DOHH2 (cell line): Measurements from ENCODE around the gene HRC.

Experiments
- H3F3A ChIP-seq: fragments of 200-600 bp; sonication (generic), shearing (Covaris generic); 2 replicates; pipeline ENCODE4 v1.6.0; 2016; ENCODE audit warnings: antibody characterized with exemption, mild to moderate bottlenecking; ENCODE audit not compliant: control insufficient read depth, insufficient read depth
- H3K27ac ChIP-seq: fragments of 200-600 bp; sonication (generic); 2 replicates; pipeline ENCODE4 v1.5.1; 2014; ENCODE audit warnings: low read depth, mild to moderate bottlenecking, low read length, moderate library complexity
- H3K27me3 ChIP-seq: fragments of 200-600 bp; sonication (generic); 2 replicates; pipeline ENCODE4 v1.6.1; 2014; ENCODE audit warnings: mild to moderate bottlenecking, low read length, mixed read lengths; ENCODE audit not compliant: control insufficient read depth
- H3K36me3 ChIP-seq: fragments of 200-600 bp; sonication (generic); 2 replicates; pipeline ENCODE4 v1.6.1; 2014; ENCODE audit warnings: mild to moderate bottlenecking, low read length, moderate library complexity, mixed read lengths; ENCODE audit not compliant: control insufficient read depth
- H3K4me1 ChIP-seq: fragments of 200-600 bp; sonication (generic); 2 replicates; pipeline ENCODE4 v1.6.1; 2014; ENCODE audit warnings: mild to moderate bottlenecking, low read length, mixed read lengths; ENCODE audit not compliant: control insufficient read depth
- H3K4me2 ChIP-seq: fragments of 200-600 bp; sonication (generic); 2 replicates; pipeline ENCODE4 v1.6.0; 2014; ENCODE audit warnings: mild to moderate bottlenecking, low read length, moderate library complexity
- H3K4me3 ChIP-seq: fragments of 200-600 bp; sonication (generic); 2 replicates; pipeline ENCODE4 v1.5.1; 2014; ENCODE audit warnings: mild to moderate bottlenecking, low read length, mixed read lengths
- H3K79me2 ChIP-seq: fragments of 200-600 bp; sonication (generic); 2 replicates; pipeline ENCODE4 v1.6.1; 2014; ENCODE audit warnings: mild to moderate bottlenecking, low read length, mixed read lengths; ENCODE audit not compliant: control insufficient read depth
- H3K9me2 ChIP-seq: fragments of 200-600 bp; sonication (generic); replicated peaks from 2 replicates; pipeline ENCODE4 v1.6.1; 2014; ENCODE audit warnings: mild to moderate bottlenecking, low read length, mixed read lengths; ENCODE audit not compliant: control insufficient read depth
- H3K9me3 ChIP-seq: fragments of 200-600 bp; sonication (generic); 2 replicates; pipeline ENCODE4 v1.6.1; 2014; ENCODE audit warnings: antibody characterized with exemption, low read length, mixed read lengths; ENCODE audit not compliant: control insufficient read depth, insufficient read depth
- H4K20me1 ChIP-seq: fragments of 200-600 bp; sonication (generic); 2 replicates; pipeline ENCODE4 v1.6.0; 2014; ENCODE audit warnings: low read depth, mild to moderate bottlenecking, antibody characterized with exemption, low read length, moderate library complexity; ENCODE audit not compliant: control insufficient read depth, insufficient read depth
- CTCF ChIP-seq: fragments of 200-600 bp; sonication (generic); IDR thresholded peaks from one replicate; pipeline ENCODE4 v1.5.1; 2014; ENCODE audit warnings: antibody characterized with exemption, mild to moderate bottlenecking, low read depth, low read length; ENCODE audit not compliant: poor library complexity, severe bottlenecking
- EZH2phosphoT487 ChIP-seq: fragments of 200-600 bp; sonication (generic); IDR thresholded peaks from 2 replicates; pipeline ENCODE4 v1.6.1; 2017; ENCODE audit warnings: borderline replicate concordance, mild to moderate bottlenecking, antibody characterized with exemption, low read length, moderate library complexity, mixed read lengths

HRC gene

GRCh38 chr19:49157445-49158224 is 2.4 kb upstream of the HRC start, which contains the start of gene TRPM4:
Gene TRPM4 (plus strand): TSS chr19:49157792. CDS start chr19:49157867, 75 bp downstream.
- no peaks in the 10 kb centered on the region for H3K4me1 ChIP-seq
- no peaks in the 10 kb centered on the region for H3K9me3 ChIP-seq
- H4K20me1 ChIP-seq: no peaks in the 10 kb centered on the region
- H3K4me3 ChIP-seq: no peak within 1 kb of the TSS
- no peaks in the 10 kb centered on the region for H3K9me2 ChIP-seq
- H3K27me3 ChIP-seq: peaks cover 9% of the 10 kb centered on the region
- TF ChIP-seq CTCF (no peak), EZH2phosphoT487 (no peak)
- no peaks in the 10 kb centered on the region for H3F3A ChIP-seq
- no peaks in the 10 kb centered on the region for H3K79me2 ChIP-seq
- H3K4me2 ChIP-seq: no peak within 1 kb of the TSS
- H3K27ac ChIP-seq: no peak within 1 kb of the TSS
- no peaks in the 10 kb centered on the region for H3K36me3 ChIP-seq

- H3F3A ChIP-seq: peaks cover 9% of the 10 kb centered on the region
- H4K20me1 ChIP-seq: no peaks in the 10 kb centered on the region
- H3K36me3 ChIP-seq: no peaks in the 10 kb centered on the region
- no peak overlapping the region for H3K4me3 ChIP-seq
- H3K27ac ChIP-seq: no peak overlapping the region
- H3K79me2 ChIP-seq: no peaks in the 10 kb centered on the region
- no peak overlapping the region for H3K4me2 ChIP-seq
- no peak for TF ChIP-seq EZH2phosphoT487
- TF ChIP-seq CTCF: no peak
- peaks cover 9% of the 10 kb centered on the region for H3K27me3 ChIP-seq
- no peaks in the 10 kb centered on the region for H3K9me2 ChIP-seq
- peaks cover 11% of the 10 kb centered on the region for H3K4me1 ChIP-seq
- H3K9me3 ChIP-seq: no peaks in the 10 kb centered on the region
Measured at GRCh38 chr19:49155820-49156346, 687 bp upstream of the HRC start.

DNA sequence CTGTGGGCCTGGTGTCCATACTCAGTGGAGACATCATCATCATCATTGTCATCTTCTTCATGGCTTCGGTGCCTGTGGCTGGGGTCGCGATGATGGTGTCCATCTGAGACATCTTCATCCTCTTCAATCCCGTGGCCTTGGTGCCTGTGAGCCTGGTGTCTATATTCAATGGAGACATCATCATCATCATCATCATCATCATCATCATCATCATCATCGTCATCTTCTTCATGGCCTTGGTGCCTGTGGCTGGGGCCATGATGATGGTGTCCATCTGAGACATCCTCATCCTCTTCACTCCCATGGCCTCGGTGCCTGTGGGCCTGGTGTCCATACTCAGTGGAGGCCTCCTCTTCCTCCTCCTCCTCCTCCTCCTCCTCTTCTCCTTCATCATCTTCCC is 917 bp downstream of the HRC start:
- Histone ChIP-seq H3K79me2 (no peaks in the 10 kb centered on the region), H4K20me1 (no peaks in the 10 kb centered on the region), H3K36me3 (no peaks in the 10 kb centered on the region), H3K4me2 (no peak overlapping the region), H3K27me3 (peaks cover 9% of the 10 kb centered on the region), H3K9me2 (no peaks in the 10 kb centered on the region), H3K27ac (no peak overlapping the region), H3K4me1 (peaks cover 16% of the 10 kb centered on the region), H3K9me3 (no peaks in the 10 kb centered on the region), H3F3A (peaks cover 9% of the 10 kb centered on the region), H3K4me3 (no peak overlapping the region)
- no peak for TF ChIP-seq EZH2phosphoT487
- no peak for TF ChIP-seq CTCF
